GM12878 (cell line): Measurements from ENCODE around the gene RERG. TPM values are rescaled to one million over a fixed set of nuclear protein-coding genes. Genes with fewer than 3 reads are reported as not detected.

ENCODE experiments used
- ATAC-seq: fragments of 200-7000 bp; cut with Tn5 transposase; 3 replicates; pipeline ENCODE4 v1.9.1; 2020; ENCODE audit warnings: mild to moderate bottlenecking, moderate library complexity
- BruUV-seq: library from RNA; stranded (reverse); fragments of 400-500 nt; replicated peaks from 2 replicates; lab custom pipeline; 2021; lab: Mats Ljungman, UMichigan
- CTCF ChIA-PET: fragments of 300-600 bp; sonication (Branson Sonifier 250); formaldehyde crosslinking; extraction: SDS; loops from one replicate; lab custom pipeline; 2021; ENCODE audit warnings: inconsistent platforms; lab: Yijun Ruan, JAX
- POLR2A ChIA-PET: fragments of 350-600 bp; formaldehyde crosslinking; extraction: SDS; loops from one replicate; lab custom pipeline; 2021; ENCODE audit warnings: inconsistent platforms; lab: Charles Lee
- RAD21 ChIA-PET: fragments of 300-600 bp; sonication (Branson Sonifier 250); formaldehyde crosslinking; loops from one replicate; lab custom pipeline; 2023; ENCODE audit warnings: antibody characterized with exemption; ENCODE audit not compliant: unreplicated experiment; lab: Charles Lee
- SMC1A ChIA-PET: fragments of 300-600 bp; sonication (Branson Sonifier 250); formaldehyde crosslinking; loops from one replicate; lab custom pipeline; 2023; ENCODE audit not compliant: unreplicated experiment, uncharacterized antibody; lab: Charles Lee
- DNase-seq: peaks from one replicate; pipeline ENCODE4 v3.0.0-alpha.2; 2011; ENCODE audit warnings: low read depth, low spot score
- FAIRE-seq: peaks from 3 replicates; lab custom pipeline; 2011; peaks lifted over from hg19 to GRCh38; lab: Jason Lieb, UNC
- H2AFZ ChIP-seq: 2 replicates; pipeline ENCODE4 v1.6.0; 2011; ENCODE audit warnings: low read depth, low read length, control low read depth; ENCODE audit not compliant: control insufficient read depth
- H3K27ac ChIP-seq: 2 replicates; pipeline ENCODE4 v1.5.1; 2011; ENCODE audit warnings: control low read depth; ENCODE audit not compliant: control insufficient read depth, insufficient read depth
- H3K27me3 ChIP-seq, 2 experiments: replicated peaks in 1 of 2; 2 replicates each; pipeline versions ENCODE4 v1.6.0 to v1.6.1; 2011; ENCODE audit warnings: low read length in 1 of 2; ENCODE audit not compliant: control insufficient read depth in 2 of 2, insufficient read depth in 2 of 2
- H3K36me3 ChIP-seq, 2 experiments: 2 replicates each; pipeline ENCODE4 v1.5.1; 2011; ENCODE audit warnings: low read length in 1 of 2; ENCODE audit not compliant: control insufficient read depth in 2 of 2, insufficient read depth in 2 of 2
- H3K4me1 ChIP-seq: 2 replicates; pipeline ENCODE4 v1.6.1; 2011; ENCODE audit warnings: mild to moderate bottlenecking, low read length, moderate library complexity, mixed read lengths; ENCODE audit not compliant: control insufficient read depth, insufficient read depth
- H3K4me2 ChIP-seq: 2 replicates; pipeline ENCODE4 v1.6.0; 2011; ENCODE audit warnings: control low read depth; ENCODE audit not compliant: control insufficient read depth, insufficient read depth
- H3K4me3 ChIP-seq: fragments of 200-600 bp; sonication (generic); 2 replicates; pipeline ENCODE4 v1.5.1; 2016
- H3K79me2 ChIP-seq: 2 replicates; pipeline ENCODE4 v1.6.0; 2011; ENCODE audit warnings: low read length; ENCODE audit not compliant: control insufficient read depth, insufficient read depth
- H3K9ac ChIP-seq: 2 replicates; pipeline ENCODE4 v1.8.0; 2011; ENCODE audit warnings: low read length, control low read depth, mixed read lengths; ENCODE audit not compliant: control insufficient read depth, insufficient read depth
- H3K9me3 ChIP-seq: replicated peaks from 3 replicates; pipeline ENCODE4 v1.5.1; 2011; ENCODE audit warnings: mild to moderate bottlenecking, low read length; ENCODE audit not compliant: control insufficient read depth, insufficient read depth
- H4K20me1 ChIP-seq: 2 replicates; pipeline ENCODE4 v1.6.0; 2011; ENCODE audit not compliant: control insufficient read depth, insufficient read depth
- BACH1 ChIP-seq: fragments of 450-650 bp; IDR thresholded peaks from 2 replicates; pipeline ENCODE4 v1.6.1; 2017; ENCODE audit warnings: mild to moderate bottlenecking, borderline replicate concordance
- ESRRA ChIP-seq: IDR thresholded peaks from 2 replicates; pipeline ENCODE4 v1.6.1; 2012; ENCODE audit warnings: mild to moderate bottlenecking, low read length, improper control_type of control experiment
- IRF4 ChIP-seq: IDR thresholded peaks from 2 replicates; pipeline ENCODE4 v1.6.1; 2011; ENCODE audit warnings: low read depth, low read length
- MXI1 ChIP-seq: fragments of 150-350 bp; IDR thresholded peaks from 2 replicates; pipeline ENCODE4 v1.6.1; 2011; ENCODE audit warnings: low read depth, mild to moderate bottlenecking, inconsistent platforms, low read length, improper control_type of control experiment
- RELA ChIP-seq: fragments of 450-650 bp; IDR thresholded peaks from 2 replicates; pipeline ENCODE4 v1.8.0; 2014; ENCODE audit warnings: borderline replicate concordance; ENCODE audit not compliant: partially characterized antibody
- RFX5 ChIP-seq: IDR thresholded peaks from 2 replicates; pipeline ENCODE4 v1.6.1; 2011; ENCODE audit warnings: low read depth, low read length, improper control_type of control experiment
- SIX5 ChIP-seq: IDR thresholded peaks from 2 replicates; pipeline ENCODE4 v1.6.1; 2011; ENCODE audit warnings: mild to moderate bottlenecking, low read depth, low read length, moderate library complexity; ENCODE audit not compliant: severe bottlenecking
- TCF12 ChIP-seq: IDR thresholded peaks from 2 replicates; pipeline ENCODE4 v1.6.1; 2011; ENCODE audit warnings: low read depth, mild to moderate bottlenecking, low read length
- TCF7 ChIP-seq: IDR thresholded peaks from 2 replicates; pipeline ENCODE4 v1.6.1; 2014; ENCODE audit warnings: antibody characterized with exemption, borderline replicate concordance
- ZNF24 ChIP-seq: fragments of 450-650 bp; IDR thresholded peaks from 2 replicates; pipeline ENCODE4 v1.6.1; 2017; ENCODE audit warnings: antibody characterized with exemption, mild to moderate bottlenecking
- WGBS: methylation state at CpG from one replicate; pipeline ENCODE4 v1.1.6; 2016; ENCODE audit warnings: low lambda C conversion rate; ENCODE audit not compliant: insufficient replicate concordance, insufficient coverage; ENCODE audit errors: missing lambda C conversion rate; 5-methylcytosine and 5-hydroxymethylcytosine counted together
- in situ Hi-C: fragments of 300-500 bp; cut with MboI; formaldehyde crosslinking; loops from 9 replicates; pipeline ENCODE4 v1.14.3; 2018; ENCODE audit warnings: mixed read lengths
- intact Hi-C: fragments of 100-400 bp; cut with micrococcal nuclease; formaldehyde crosslinking; loops from one replicate; pipeline ENCODE4 v1.14.2; 2022; ENCODE audit not compliant: unreplicated experiment
- polyA plus RNA-seq, 11 experiments: library from polyadenylated mRNA; depleted of rRNA in 4 of 11; unstranded in 6 of 11; stranded (reverse) in 5 of 11; fragments of >200 nt; fragmentation: Nextera tagmentation in 4 of 11; fragmentation: Illumina TruSeq in 1 of 11; extraction: Ambion mirVana in 4 of 11; extraction: Trizol in 1 of 11; gene quantifications; 1 replicate in 1 of 11; 2 replicates in 10 of 11; pipeline versions ENCODE4 v1.2.1 to v1.2.3, GENCODE V29; 2011 to 2016; ENCODE audit warnings: inconsistent platforms in 2 of 11, missing spikeins in 2 of 11, low read depth in 1 of 11
- total RNA-seq, 4 experiments: library from RNA; depleted of rRNA in 3 of 4; stranded (reverse); fragments of >200 nt in 3 of 4; fragmentation: Illumina TruSeq in 1 of 4; extraction: Trizol in 1 of 4; gene quantifications; 2 replicates each; pipeline versions ENCODE4 v1.2.1 to v1.2.3, GENCODE V29; 2013 to 2021
- TF ChIP-seq, protein P1 (sequence below): fragments of 450-650 bp; formaldehyde crosslinking; IDR thresholded peaks from 2 replicates; pipeline ENCODE4 v1.4.0; 2020; ENCODE audit warnings: mild to moderate bottlenecking, moderate library complexity
- TF ChIP-seq, protein P2 (sequence below): IDR thresholded peaks from 2 replicates; pipeline ENCODE4 v1.6.1; 2012; ENCODE audit warnings: low read depth, low read length, improper control_type of control experiment
- TF ChIP-seq, protein P3 (sequence below), 3 experiments: IDR thresholded peaks in 2 of 3; conservative IDR thresholded peaks in 1 of 3; 2 replicates each; pipeline ENCODE4 v1.5.1; 2011; ENCODE audit warnings: low read depth in 3 of 3, low read length in 3 of 3, mild to moderate bottlenecking in 3 of 3, control low read depth in 2 of 3, moderate library complexity in 2 of 3, inconsistent platforms in 1 of 3, mixed read lengths in 1 of 3; ENCODE audit not compliant: control insufficient read depth in 2 of 3, insufficient read depth in 1 of 3; ENCODE audit errors: extremely low read depth in 1 of 3

The RERG gene
- total and polyA plus RNA-seq, 10 of the 15 experiments (the other 5 are each of a cell fraction or from before 2014, with no cell fraction given), result 0.03 to 5.3 (median 0.05) TPM; not detected in 5

DNA sequence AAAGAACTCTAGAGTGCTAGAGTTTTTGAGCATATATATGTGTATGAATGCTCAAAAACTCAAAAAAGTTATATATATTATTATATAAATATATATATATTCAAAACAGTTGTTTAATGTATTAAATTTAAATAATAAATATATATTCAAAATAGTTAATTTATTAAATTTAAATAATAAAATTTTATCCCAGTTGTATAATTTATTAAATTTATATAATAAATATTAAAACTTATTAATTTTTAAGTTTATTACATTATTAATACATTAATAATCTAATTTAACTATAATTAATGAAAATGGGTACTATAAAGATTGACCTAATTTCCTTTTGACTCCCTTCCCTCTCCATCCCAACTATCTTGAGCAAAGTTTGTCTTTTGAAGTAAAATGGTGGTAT is 97.8 kb downstream of the RERG start:
- ChIA-PET POLR2A (no interaction called here), SMC1A (interaction anchor here (1.2 to 1.8 kb wide), 2 partner anchors 9 to 16 kb away, joined by 4 to 6 read pairs; no protein-coding TSS in a partner anchor)
- intact Hi-C loops, result no loop called here

DNA sequence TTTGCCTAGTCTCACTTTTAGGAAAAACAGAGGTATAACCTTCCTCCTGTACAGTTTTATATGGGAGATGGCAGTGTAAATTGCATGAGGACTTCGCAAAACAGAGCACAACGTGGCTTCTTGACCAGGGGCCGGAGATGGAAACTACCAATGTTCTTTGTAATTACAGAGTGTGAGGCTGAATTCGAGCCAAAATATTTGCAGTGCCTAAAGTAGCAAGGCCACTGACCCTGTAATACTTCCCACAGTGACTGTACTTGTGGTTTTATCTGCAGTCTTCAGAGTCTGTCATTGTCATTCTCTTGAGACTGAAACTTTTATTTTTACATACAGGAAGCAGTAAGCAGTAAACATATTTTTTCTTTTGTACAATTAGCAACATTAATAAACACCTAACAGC is 98.9 kb downstream of the RERG start:
- no peaks in the 10 kb centered on the region for H3K9me3 ChIP-seq
- no peaks in the 10 kb centered on the region for H3K27me3 ChIP-seq
- BruUV-seq, result no TSS peak
- no peak overlapping the region for H3K27ac ChIP-seq
- intact Hi-C loops, result no loop called here
- H3K4me1 ChIP-seq, result no peaks in the 10 kb centered on the region
- ATAC-seq (no peak), DNase-seq (no peak), FAIRE-seq (no peak)
- WGBS, result 21% methylated on average over 4 of the region's 4 CpGs
- ChIA-PET POLR2A (no interaction called here), CTCF (no interaction called here), RAD21 (no interaction called here), SMC1A (interaction anchor here (1.2 to 1.8 kb wide), 2 partner anchors 10 to 15 kb away, joined by 4 to 6 read pairs; no protein-coding TSS in a partner anchor)
- H4K20me1 ChIP-seq, result no peaks in the 10 kb centered on the region
- in situ Hi-C loops, result no loop called here
- no peak overlapping the region for H3K4me2 ChIP-seq
- H3K36me3 ChIP-seq, result no peaks in the 10 kb centered on the region
- no peak overlapping the region for H3K4me3 ChIP-seq
- H3K79me2 ChIP-seq, result no peaks in the 10 kb centered on the region
- no peak overlapping the region for H2AFZ ChIP-seq
- H3K9ac ChIP-seq, result no peak overlapping the region
- TF ChIP-seq, protein P1, sequence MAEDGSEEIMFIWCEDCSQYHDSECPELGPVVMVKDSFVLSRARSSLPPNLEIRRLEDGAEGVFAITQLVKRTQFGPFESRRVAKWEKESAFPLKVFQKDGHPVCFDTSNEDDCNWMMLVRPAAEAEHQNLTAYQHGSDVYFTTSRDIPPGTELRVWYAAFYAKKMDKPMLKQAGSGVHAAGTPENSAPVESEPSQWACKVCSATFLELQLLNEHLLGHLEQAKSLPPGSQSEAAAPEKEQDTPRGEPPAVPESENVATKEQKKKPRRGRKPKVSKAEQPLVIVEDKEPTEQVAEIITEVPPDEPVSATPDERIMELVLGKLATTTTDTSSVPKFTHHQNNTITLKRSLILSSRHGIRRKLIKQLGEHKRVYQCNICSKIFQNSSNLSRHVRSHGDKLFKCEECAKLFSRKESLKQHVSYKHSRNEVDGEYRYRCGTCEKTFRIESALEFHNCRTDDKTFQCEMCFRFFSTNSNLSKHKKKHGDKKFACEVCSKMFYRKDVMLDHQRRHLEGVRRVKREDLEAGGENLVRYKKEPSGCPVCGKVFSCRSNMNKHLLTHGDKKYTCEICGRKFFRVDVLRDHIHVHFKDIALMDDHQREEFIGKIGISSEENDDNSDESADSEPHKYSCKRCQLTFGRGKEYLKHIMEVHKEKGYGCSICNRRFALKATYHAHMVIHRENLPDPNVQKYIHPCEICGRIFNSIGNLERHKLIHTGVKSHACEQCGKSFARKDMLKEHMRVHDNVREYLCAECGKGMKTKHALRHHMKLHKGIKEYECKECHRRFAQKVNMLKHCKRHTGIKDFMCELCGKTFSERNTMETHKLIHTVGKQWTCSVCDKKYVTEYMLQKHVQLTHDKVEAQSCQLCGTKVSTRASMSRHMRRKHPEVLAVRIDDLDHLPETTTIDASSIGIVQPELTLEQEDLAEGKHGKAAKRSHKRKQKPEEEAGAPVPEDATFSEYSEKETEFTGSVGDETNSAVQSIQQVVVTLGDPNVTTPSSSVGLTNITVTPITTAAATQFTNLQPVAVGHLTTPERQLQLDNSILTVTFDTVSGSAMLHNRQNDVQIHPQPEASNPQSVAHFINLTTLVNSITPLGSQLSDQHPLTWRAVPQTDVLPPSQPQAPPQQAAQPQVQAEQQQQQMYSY, result no peak
- TF ChIP-seq, protein P2, sequence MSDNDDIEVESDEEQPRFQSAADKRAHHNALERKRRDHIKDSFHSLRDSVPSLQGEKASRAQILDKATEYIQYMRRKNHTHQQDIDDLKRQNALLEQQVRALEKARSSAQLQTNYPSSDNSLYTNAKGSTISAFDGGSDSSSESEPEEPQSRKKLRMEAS, result no peak
- TF ChIP-seq, protein P3, sequence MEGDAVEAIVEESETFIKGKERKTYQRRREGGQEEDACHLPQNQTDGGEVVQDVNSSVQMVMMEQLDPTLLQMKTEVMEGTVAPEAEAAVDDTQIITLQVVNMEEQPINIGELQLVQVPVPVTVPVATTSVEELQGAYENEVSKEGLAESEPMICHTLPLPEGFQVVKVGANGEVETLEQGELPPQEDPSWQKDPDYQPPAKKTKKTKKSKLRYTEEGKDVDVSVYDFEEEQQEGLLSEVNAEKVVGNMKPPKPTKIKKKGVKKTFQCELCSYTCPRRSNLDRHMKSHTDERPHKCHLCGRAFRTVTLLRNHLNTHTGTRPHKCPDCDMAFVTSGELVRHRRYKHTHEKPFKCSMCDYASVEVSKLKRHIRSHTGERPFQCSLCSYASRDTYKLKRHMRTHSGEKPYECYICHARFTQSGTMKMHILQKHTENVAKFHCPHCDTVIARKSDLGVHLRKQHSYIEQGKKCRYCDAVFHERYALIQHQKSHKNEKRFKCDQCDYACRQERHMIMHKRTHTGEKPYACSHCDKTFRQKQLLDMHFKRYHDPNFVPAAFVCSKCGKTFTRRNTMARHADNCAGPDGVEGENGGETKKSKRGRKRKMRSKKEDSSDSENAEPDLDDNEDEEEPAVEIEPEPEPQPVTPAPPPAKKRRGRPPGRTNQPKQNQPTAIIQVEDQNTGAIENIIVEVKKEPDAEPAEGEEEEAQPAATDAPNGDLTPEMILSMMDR (IDR thresholded peaks at IDR 0.05 in 2 of 3, conservative IDR thresholded peaks at IDR 0.05 in 1 of 3; ENCODE audit: control insufficient read depth in 2 of 3, extremely low read depth in 1 of 3, insufficient read depth in 1 of 3, low read depth in 3 of 3, low read length in 3 of 3), result no peak
- TF ChIP-seq ESRRA (no peak), ZNF24 (no peak), RELA (no peak), TCF12 (no peak), BACH1 (no peak), IRF4 (no peak), MXI1 (no peak), TCF7 (no peak)

More for the DNA sequence above, 97.8 kb downstream of the RERG start:
- H3K4me2 ChIP-seq, result no peak overlapping the region
- no peak for TF ChIP-seq RFX5
- TF ChIP-seq TCF12, result no peak
- TF ChIP-seq SIX5, result no peak
- H3K9me3 ChIP-seq, result no peaks in the 10 kb centered on the region
- ChIA-PET RAD21 (no interaction called here), CTCF (no interaction called here)
- no peaks in the 10 kb centered on the region for H4K20me1 ChIP-seq
- no peaks in the 10 kb centered on the region for H3K79me2 ChIP-seq
- DNase-seq, result no peak
- no peak for ATAC-seq
- FAIRE-seq, result no peak
- H2AFZ ChIP-seq, result no peak overlapping the region
- in situ Hi-C loops, result no loop called here
- H3K4me3 ChIP-seq, result no peak overlapping the region
- H3K27ac ChIP-seq, result no peak overlapping the region
- H3K27me3 ChIP-seq, result no peaks in the 10 kb centered on the region
- no peaks in the 10 kb centered on the region for H3K4me1 ChIP-seq
- no peak overlapping the region for H3K9ac ChIP-seq
- BruUV-seq, result no TSS peak
- no peaks in the 10 kb centered on the region for H3K36me3 ChIP-seq
